ENCODE data around the gene INS. TPM values are rescaled to one million over a fixed set of nuclear protein-coding genes. Genes with fewer than 3 reads are reported as not detected.

The INS gene
- total and polyA plus RNA-seq, 4 experiments from 2014 or later = not detected

GRCh38 chr11:2155511-2155910 lies 5.5 kb downstream of the INS start:
- Mint-ChIP-seq H3K9me3 (no peaks in the 10 kb centered on the region), H3K4me3 (no peak overlapping the region), H3K27me3 (peaks cover 6 to 9% of the 10 kb centered on the region in 2 donors), H3K27ac (no peak overlapping the region), H3K36me3 (no peaks in the 10 kb centered on the region), H3K4me1 (peaks cover 5 to 11% (median 7%) of the 10 kb centered on the region in 4 donors)
- POLR2A ChIA-PET (ENCODE audit: partially characterized antibody) = no interaction called here
- H3K4me3 ChIP-seq (ENCODE audit: low read length in 2 of 2) = no peak overlapping the region
- DNase-seq = no peak
- peaks cover 6% of the 10 kb centered on the region for H3K27me3 ChIP-seq (ENCODE audit: insufficient read depth, low read length)
- H3K4me1 ChIP-seq (ENCODE audit: insufficient read depth, low read length) = peaks cover 6% of the 10 kb centered on the region
- no peak overlapping the region for H3K27ac ChIP-seq (ENCODE audit: low read depth, low read length)
- CTCF ChIA-PET (ENCODE audit: partially characterized antibody) = interaction anchor here (1.7 to 2.6 kb wide), 4 partner anchors 10 to 503 kb away, joined by 4 to 17 read pairs (median 7); no protein-coding TSS in a partner anchor
- intact Hi-C loops (cut with micrococcal nuclease) = no loop called here
- H3K36me3 ChIP-seq (ENCODE audit: insufficient read depth, low read length) = no peaks in the 10 kb centered on the region
- no peaks in the 10 kb centered on the region for H3K9me3 ChIP-seq (ENCODE audit: control insufficient read depth in 1 of 2, low read length in 2 of 2)

DNA sequence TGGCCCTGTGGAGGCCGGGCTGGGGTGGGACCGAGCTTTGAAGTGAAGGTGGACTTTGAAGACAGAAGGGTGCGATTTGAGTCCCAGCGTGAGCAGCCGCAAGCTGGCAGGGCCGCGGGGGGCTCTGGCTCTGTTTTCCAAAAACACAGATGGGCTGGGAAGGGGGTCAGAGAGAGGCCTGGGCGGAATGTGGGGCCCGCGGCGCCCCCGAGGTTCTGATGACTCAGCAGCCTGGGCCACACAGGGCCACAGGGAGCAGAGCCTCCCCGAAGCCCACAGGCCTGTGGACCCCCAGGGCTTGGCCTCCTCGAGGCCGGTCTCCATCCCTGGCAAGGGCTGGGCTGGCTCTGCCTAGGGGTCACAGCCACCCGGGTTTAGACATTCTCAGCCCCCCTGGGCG lies 6.1 kb downstream of the INS start:
- Mint-ChIP-seq H3K4me1 (peaks cover 5 to 11% (median 7%) of the 10 kb centered on the region in 4 donors), H3K27ac (no peak overlapping the region), H3K36me3 (no peaks in the 10 kb centered on the region), H3K4me3 (no peak overlapping the region), H3K9me3 (no peaks in the 10 kb centered on the region), H3K27me3 (peaks cover 6 to 13% of the 10 kb centered on the region in 2 donors)
- Histone ChIP-seq H3K36me3 (ENCODE audit: insufficient read depth, low read length) (no peaks in the 10 kb centered on the region), H3K4me3 (ENCODE audit: low read length in 2 of 2) (no peak overlapping the region), H3K27ac (ENCODE audit: low read depth, low read length) (no peak overlapping the region), H3K27me3 (ENCODE audit: insufficient read depth, low read length) (peaks cover 6% of the 10 kb centered on the region), H3K4me1 (ENCODE audit: insufficient read depth, low read length) (peaks cover 6% of the 10 kb centered on the region), H3K9me3 (ENCODE audit: control insufficient read depth in 1 of 2, low read length in 2 of 2) (no peaks in the 10 kb centered on the region)
- DNase-seq = no peak
- ChIA-PET POLR2A (ENCODE audit: partially characterized antibody) (no interaction called here), CTCF (ENCODE audit: partially characterized antibody) (interaction anchor here (2.2 to 8.7 kb wide), 3 partner anchors 121 to 462 kb away, joined by 8 to 276 read pairs (median 89); no protein-coding TSS in a partner anchor)
- intact Hi-C loops (cut with micrococcal nuclease) = no loop called here

DNA sequence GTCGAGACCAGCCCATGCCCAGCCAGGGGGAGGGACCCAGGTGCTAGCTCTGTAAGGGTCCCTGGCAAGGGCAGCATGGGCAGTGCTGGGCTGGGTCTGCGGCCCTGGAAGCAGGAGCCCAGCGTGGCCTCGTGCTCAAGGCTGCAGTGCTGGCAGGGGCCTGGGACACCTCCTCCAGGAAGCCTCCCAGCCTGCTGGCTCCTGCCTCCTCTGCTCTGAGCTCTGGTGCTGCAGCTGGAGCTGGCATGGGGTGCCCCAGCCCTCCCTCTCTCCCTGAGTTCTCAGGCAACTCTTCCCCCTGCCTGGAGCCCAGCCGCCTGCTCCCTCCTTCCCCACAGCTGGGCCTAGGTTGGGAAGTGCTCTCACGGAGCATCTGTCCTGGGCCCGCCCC lies 6.8 kb downstream of the INS start:
- H3K27me3 ChIP-seq (ENCODE audit: insufficient read depth, low read length) = peaks cover 6% of the 10 kb centered on the region
- intact Hi-C loops (cut with micrococcal nuclease) = no loop called here
- Mint-ChIP-seq H3K27me3 (peaks cover 5 to 16% of the 10 kb centered on the region in 2 donors), H3K9me3 (no peaks in the 10 kb centered on the region), H3K4me1 (peaks cover 5 to 11% (median 7%) of the 10 kb centered on the region in 4 donors), H3K36me3 (no peaks in the 10 kb centered on the region), H3K27ac (no peak overlapping the region), H3K4me3 (no peak overlapping the region)
- H3K27ac ChIP-seq (ENCODE audit: low read depth, low read length) = no peak overlapping the region
- no peaks in the 10 kb centered on the region for H3K36me3 ChIP-seq (ENCODE audit: insufficient read depth, low read length)
- H3K4me3 ChIP-seq (ENCODE audit: low read length in 2 of 2) = no peak overlapping the region
- peaks cover 6% of the 10 kb centered on the region for H3K4me1 ChIP-seq (ENCODE audit: insufficient read depth, low read length)
- no peaks in the 10 kb centered on the region for H3K9me3 ChIP-seq (ENCODE audit: control insufficient read depth in 1 of 2, low read length in 2 of 2)
- POLR2A ChIA-PET (ENCODE audit: partially characterized antibody) = no interaction called here
- no peak for DNase-seq
- CTCF ChIA-PET (ENCODE audit: partially characterized antibody) = interaction anchor here (0.9 to 8.7 kb wide), 6 partner anchors 120 to 501 kb away, joined by 3 to 276 read pairs (median 26); no protein-coding TSS in a partner anchor

GRCh38 chr11:2153581-2154194 lies 7.3 kb downstream of the INS start:
- ChIA-PET CTCF (ENCODE audit: partially characterized antibody) (interaction anchor here (0.9 to 8.7 kb wide), 5 partner anchors 120 to 500 kb away, joined by 3 to 276 read pairs (median 45); no protein-coding TSS in a partner anchor), POLR2A (ENCODE audit: partially characterized antibody) (no interaction called here)
- Mint-ChIP-seq H3K4me3 (no peak overlapping the region), H3K9me3 (no peaks in the 10 kb centered on the region), H3K27ac (no peak overlapping the region), H3K36me3 (no peaks in the 10 kb centered on the region), H3K4me1 (peaks cover 5 to 11% (median 7%) of the 10 kb centered on the region in 4 donors), H3K27me3 (peaks cover 8 to 19% of the 10 kb centered on the region in 2 donors)
- H3K4me3 ChIP-seq (ENCODE audit: low read length in 2 of 2) = no peak overlapping the region
- peaks cover 6% of the 10 kb centered on the region for H3K4me1 ChIP-seq (ENCODE audit: insufficient read depth, low read length)
- intact Hi-C loops (cut with micrococcal nuclease) = no loop called here
- no peaks in the 10 kb centered on the region for H3K36me3 ChIP-seq (ENCODE audit: insufficient read depth, low read length)
- H3K27me3 ChIP-seq (ENCODE audit: insufficient read depth, low read length) = peaks cover 6% of the 10 kb centered on the region
- no peak for DNase-seq
- no peaks in the 10 kb centered on the region for H3K9me3 ChIP-seq (ENCODE audit: control insufficient read depth in 1 of 2, low read length in 2 of 2)
- H3K27ac ChIP-seq (ENCODE audit: low read depth, low read length) = no peak overlapping the region

DNA sequence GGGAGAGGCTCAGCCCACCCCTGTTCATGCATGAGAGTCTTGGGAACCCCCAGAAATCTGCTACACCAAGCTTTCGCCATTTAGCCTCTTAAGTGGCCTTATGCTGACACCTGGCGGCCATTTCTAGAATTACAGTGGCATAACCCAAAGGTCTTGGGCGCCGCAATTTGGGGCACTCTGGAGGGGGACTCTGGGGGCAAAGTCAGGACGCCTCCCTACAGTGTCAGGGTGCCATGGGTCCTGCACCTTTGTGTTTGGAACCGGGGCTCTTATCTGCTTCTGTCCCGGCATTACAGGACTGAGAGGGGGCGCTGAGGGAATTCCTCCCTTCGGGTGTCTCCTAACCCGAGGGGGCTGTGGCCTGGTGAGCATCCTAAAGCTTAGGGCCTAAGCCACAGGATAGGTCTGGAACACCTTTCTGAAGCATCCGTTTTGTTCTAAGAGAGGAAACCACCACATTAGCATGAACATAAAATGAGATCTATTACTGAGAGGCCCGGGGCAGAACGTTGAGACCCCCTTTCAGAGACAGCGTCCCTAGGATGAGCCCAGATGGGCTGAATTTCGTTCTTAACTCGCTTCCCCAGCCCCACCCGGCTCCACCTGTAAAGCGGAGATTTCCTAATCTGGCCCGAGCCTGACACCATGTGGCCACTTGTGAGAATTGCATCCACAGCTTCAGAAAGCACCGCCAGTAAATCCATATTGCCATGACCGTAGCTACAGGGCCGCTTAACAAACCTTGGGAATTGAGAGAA lies 9.3 kb downstream of the INS start:
- H3K27ac ChIP-seq (ENCODE audit: low read depth, low read length) = no peak overlapping the region
- H3K9me3 ChIP-seq (ENCODE audit: control insufficient read depth in 1 of 2, low read length in 2 of 2) = no peaks in the 10 kb centered on the region
- H3K27me3 ChIP-seq (ENCODE audit: insufficient read depth, low read length) = peaks cover 11% of the 10 kb centered on the region
- H3K4me3 ChIP-seq (ENCODE audit: low read length in 2 of 2) = no peak overlapping the region
- no peaks in the 10 kb centered on the region for H3K36me3 ChIP-seq (ENCODE audit: insufficient read depth, low read length)
- Mint-ChIP-seq H3K9me3 (no peaks in the 10 kb centered on the region), H3K27me3 (peaks cover 10 to 31% of the 10 kb centered on the region in 2 donors), H3K27ac (peak overlapping the region in 5 of 7 donors; percentile 22 to 55 (median 26)), H3K4me1 (peaks cover 5 to 11% (median 7%) of the 10 kb centered on the region in 4 donors), H3K4me3 (peak overlapping the region; percentile 20 to 67 (median 48)), H3K36me3 (no peaks in the 10 kb centered on the region)
- ChIA-PET POLR2A (ENCODE audit: partially characterized antibody) (interaction anchor here (0.7 to 1.9 kb wide), 7 partner anchors 114 to 458 kb away, joined by 3 to 9 read pairs (median 4); no protein-coding TSS in a partner anchor), CTCF (ENCODE audit: partially characterized antibody) (interaction anchor here (0.6 to 8.7 kb wide), 35 partner anchors 9 to 512 kb away, joined by 3 to 276 read pairs (median 4); partner anchors contain the start of genes LSP1, SYT8 and TNNI2)
- peak; percentile 76 to 84 (median 78) for DNase-seq
- intact Hi-C loops (cut with micrococcal nuclease) = loop anchor here (1.0 to 2.0 kb wide), 4 partner anchors 75 to 501 kb away; no protein-coding TSS in a partner anchor
- H3K4me1 ChIP-seq (ENCODE audit: insufficient read depth, low read length) = peaks cover 6% of the 10 kb centered on the region

- POLR2A ChIA-PET (ENCODE audit: partially characterized antibody) = interaction anchor here (0.6 to 1.9 kb wide), 4 partner anchors 30 to 295 kb away, joined by 3 to 5 read pairs (median 4); no protein-coding TSS in a partner anchor
- peaks cover 16 to 43% of the 10 kb centered on the region in 2 donors for H3K27me3 Mint-ChIP-seq
- no peak for DNase-seq
- no peaks in the 10 kb centered on the region for H3K9me3 Mint-ChIP-seq
- H3K36me3 Mint-ChIP-seq = no peaks in the 10 kb centered on the region
- Histone ChIP-seq H3K27ac (ENCODE audit: low read depth, low read length) (no peak overlapping the region), H3K4me3 (ENCODE audit: low read length in 2 of 2) (no peak overlapping the region), H3K27me3 (ENCODE audit: insufficient read depth, low read length) (peaks cover 13% of the 10 kb centered on the region), H3K9me3 (ENCODE audit: control insufficient read depth in 1 of 2, low read length in 2 of 2) (no peaks in the 10 kb centered on the region), H3K36me3 (ENCODE audit: insufficient read depth, low read length) (no peaks in the 10 kb centered on the region), H3K4me1 (ENCODE audit: insufficient read depth, low read length) (peaks cover 6% of the 10 kb centered on the region)
- intact Hi-C loops (cut with micrococcal nuclease) = loop anchor here (2.0 kb wide), 1 partner anchor 73 kb away; no protein-coding TSS in a partner anchor
- H3K4me3 Mint-ChIP-seq = no peak overlapping the region
- CTCF ChIA-PET (ENCODE audit: partially characterized antibody) = interaction anchor here (0.6 to 8.7 kb wide), 21 partner anchors 8 to 497 kb away, joined by 3 to 276 read pairs (median 5); partner anchors contain the start of genes LSP1 and SYT8
- H3K4me1 Mint-ChIP-seq = peaks cover 5 to 11% (median 7%) of the 10 kb centered on the region in 4 donors
- peak overlapping the region in 2 of 7 donors; percentile 10 to 19 for H3K27ac Mint-ChIP-seq
These were observed 10.9 kb downstream of the INS start for GRCh38 chr11:2149864-2150847.
